D721Med (cell line): ENCODE results near the gene GRIN2A.
A peak's percentile ranks its signal among the peaks of the same experiment; 100 is the strongest.

Experiments
- DNase-seq: peaks from one replicate; pipeline ENCODE4 v3.0.0; 2011; ENCODE audit warnings: low spot score; ENCODE audit not compliant: insufficient read length
- FAIRE-seq: peaks from 2 replicates; lab custom pipeline; 2011; peaks lifted over from hg19 to GRCh38; lab: Jason Lieb, UNC
- CTCF ChIP-seq: IDR thresholded peaks from 2 replicates; pipeline ENCODE4 v1.5.1; 2012; ENCODE audit warnings: mild to moderate bottlenecking, control low read depth; ENCODE audit not compliant: insufficient read depth; ENCODE audit errors: missing control alignments

GRIN2A gene

GRCh38 chr16:10097271-10097670, 85.0 kb downstream of the GRIN2A start:
- no peak for FAIRE-seq
- no peak for TF ChIP-seq CTCF
- DNase-seq = no peak

GRCh38 chr16:10093576-10093975, 88.7 kb downstream of the GRIN2A start:
- TF ChIP-seq CTCF = no peak
- no peak for DNase-seq
- no peak for FAIRE-seq

- FAIRE-seq (peak; percentile 29), DNase-seq (no peak)
- no peak for TF ChIP-seq CTCF
Measured at GRCh38 chr16:10090816-10091215, 91.4 kb downstream of the GRIN2A start.

- TF ChIP-seq CTCF = no peak
- FAIRE-seq (no peak), DNase-seq (no peak)
Measured at GRCh38 chr16:10088380-10088793, 93.8 kb downstream of the GRIN2A start.

- no peak for FAIRE-seq
- TF ChIP-seq CTCF = no peak
- no peak for DNase-seq
Measured at GRCh38 chr16:10087151-10087550, 95.1 kb downstream of the GRIN2A start.

GRCh38 chr16:10086620-10087019, 95.6 kb downstream of the GRIN2A start:
- no peak for DNase-seq
- TF ChIP-seq CTCF = no peak
- no peak for FAIRE-seq

- no peak for TF ChIP-seq CTCF
- DNase-seq (no peak), FAIRE-seq (no peak)
Measured at GRCh38 chr16:10085078-10085798, 97.0 kb downstream of the GRIN2A start.
